Measurements from ENCODE around the gene AKAP10.

GRCh38 chr17:19975601-19976000, 2.0 kb downstream of the AKAP10 start:
- TF ChIP-seq, protein P1, sequence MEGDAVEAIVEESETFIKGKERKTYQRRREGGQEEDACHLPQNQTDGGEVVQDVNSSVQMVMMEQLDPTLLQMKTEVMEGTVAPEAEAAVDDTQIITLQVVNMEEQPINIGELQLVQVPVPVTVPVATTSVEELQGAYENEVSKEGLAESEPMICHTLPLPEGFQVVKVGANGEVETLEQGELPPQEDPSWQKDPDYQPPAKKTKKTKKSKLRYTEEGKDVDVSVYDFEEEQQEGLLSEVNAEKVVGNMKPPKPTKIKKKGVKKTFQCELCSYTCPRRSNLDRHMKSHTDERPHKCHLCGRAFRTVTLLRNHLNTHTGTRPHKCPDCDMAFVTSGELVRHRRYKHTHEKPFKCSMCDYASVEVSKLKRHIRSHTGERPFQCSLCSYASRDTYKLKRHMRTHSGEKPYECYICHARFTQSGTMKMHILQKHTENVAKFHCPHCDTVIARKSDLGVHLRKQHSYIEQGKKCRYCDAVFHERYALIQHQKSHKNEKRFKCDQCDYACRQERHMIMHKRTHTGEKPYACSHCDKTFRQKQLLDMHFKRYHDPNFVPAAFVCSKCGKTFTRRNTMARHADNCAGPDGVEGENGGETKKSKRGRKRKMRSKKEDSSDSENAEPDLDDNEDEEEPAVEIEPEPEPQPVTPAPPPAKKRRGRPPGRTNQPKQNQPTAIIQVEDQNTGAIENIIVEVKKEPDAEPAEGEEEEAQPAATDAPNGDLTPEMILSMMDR (IDR thresholded peaks at IDR 0.05) = no peak
- no peak for TF ChIP-seq POLR2A (IDR thresholded peaks at IDR 0.05)
